ENCODE results near the gene ARHGAP18. TPM values are rescaled to one million over a fixed set of nuclear protein-coding genes. Genes with fewer than 3 reads are reported as not detected.
A peak's percentile ranks its signal among the peaks of the same experiment; 100 is the strongest.

ARHGAP18 gene
- total RNA-seq, 1 donor from 2014 or later, result 13.3 TPM

DNA sequence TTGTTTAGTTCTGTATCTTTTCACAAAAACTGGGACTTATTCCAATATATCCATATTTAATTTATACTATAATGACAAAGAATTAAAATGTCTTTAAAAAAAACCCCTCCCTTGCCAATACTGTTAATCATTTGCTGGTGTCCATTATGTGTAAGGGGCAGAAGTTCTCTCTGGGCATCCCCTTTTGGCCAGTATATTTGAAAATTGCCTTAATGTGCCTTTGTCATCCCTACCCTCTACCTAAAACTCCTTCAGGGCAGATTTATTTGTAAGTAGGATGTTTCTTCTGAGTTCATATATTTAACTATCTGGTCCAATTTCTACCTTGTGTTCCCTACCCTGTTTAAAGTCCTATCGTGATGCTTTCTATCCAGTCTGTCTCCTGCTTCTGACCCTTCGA is 62.9 kb downstream of the ARHGAP18 start:
- no peak for DNase-seq (ENCODE audit: extremely low spot score, unreplicated experiment)
- H3K9me3 Mint-ChIP-seq (ENCODE audit: unreplicated experiment), result no peaks in the 10 kb centered on the region
- TF ChIP-seq CTCF (IDR thresholded peaks at IDR 0.05), result no peak
- peaks cover 62% of the 10 kb centered on the region for H3K4me1 Mint-ChIP-seq (ENCODE audit: unreplicated experiment)
- H3K27ac Mint-ChIP-seq (ENCODE audit: unreplicated experiment), result peak overlapping the region; percentile 88
- H3K27me3 Mint-ChIP-seq (ENCODE audit: unreplicated experiment), result no peaks in the 10 kb centered on the region
- no peak overlapping the region for H3K4me3 Mint-ChIP-seq (ENCODE audit: unreplicated experiment)
- H3K36me3 Mint-ChIP-seq (ENCODE audit: unreplicated experiment), result peaks cover 1% of the 10 kb centered on the region

DNA sequence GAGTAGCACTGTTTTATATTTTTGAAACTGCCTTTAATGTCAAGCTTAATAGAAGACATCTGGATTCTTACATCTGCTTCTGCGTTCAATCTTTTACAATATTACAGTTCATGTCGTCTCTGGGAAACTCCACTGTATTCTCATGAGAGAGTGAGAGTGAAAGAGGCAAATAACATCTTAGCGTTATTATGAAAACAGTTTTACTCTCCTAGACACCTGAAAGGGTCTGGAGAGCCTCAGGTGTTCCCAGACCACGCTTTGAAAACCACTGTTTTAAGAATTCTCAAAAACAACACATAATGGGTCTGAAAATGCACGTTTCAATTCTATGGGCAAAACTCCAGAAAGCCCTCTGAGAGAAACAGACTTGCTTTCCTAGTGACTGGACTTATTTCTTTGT is 63.3 kb downstream of the ARHGAP18 start:
- no peaks in the 10 kb centered on the region for H3K27me3 Mint-ChIP-seq (ENCODE audit: unreplicated experiment)
- H3K4me1 Mint-ChIP-seq (ENCODE audit: unreplicated experiment), result peaks cover 60% of the 10 kb centered on the region
- peak overlapping the region; percentile 11 for H3K4me3 Mint-ChIP-seq (ENCODE audit: unreplicated experiment)
- TF ChIP-seq CTCF (IDR thresholded peaks at IDR 0.05), result no peak
- peak overlapping the region; percentile 88 for H3K27ac Mint-ChIP-seq (ENCODE audit: unreplicated experiment)
- H3K9me3 Mint-ChIP-seq (ENCODE audit: unreplicated experiment), result no peaks in the 10 kb centered on the region
- no peak for DNase-seq (ENCODE audit: extremely low spot score, unreplicated experiment)
- H3K36me3 Mint-ChIP-seq (ENCODE audit: unreplicated experiment), result peaks cover 1% of the 10 kb centered on the region

GRCh38 chr6:129645830-129646579 is 64.0 kb downstream of the ARHGAP18 start:
- Mint-ChIP-seq H3K9me3 (ENCODE audit: unreplicated experiment) (no peaks in the 10 kb centered on the region), H3K36me3 (ENCODE audit: unreplicated experiment) (peaks cover 1% of the 10 kb centered on the region), H3K27ac (ENCODE audit: unreplicated experiment) (peak overlapping the region; percentile 88), H3K4me1 (ENCODE audit: unreplicated experiment) (peaks cover 59% of the 10 kb centered on the region), H3K4me3 (ENCODE audit: unreplicated experiment) (no peak overlapping the region), H3K27me3 (ENCODE audit: unreplicated experiment) (no peaks in the 10 kb centered on the region)
- TF ChIP-seq CTCF (IDR thresholded peaks at IDR 0.05), result no peak
- no peak for DNase-seq (ENCODE audit: extremely low spot score, unreplicated experiment)

GRCh38 chr6:129645106-129645829 is 64.7 kb downstream of the ARHGAP18 start:
- Mint-ChIP-seq H3K4me1 (ENCODE audit: unreplicated experiment) (peaks cover 56% of the 10 kb centered on the region), H3K9me3 (ENCODE audit: unreplicated experiment) (no peaks in the 10 kb centered on the region), H3K4me3 (ENCODE audit: unreplicated experiment) (peak overlapping the region; percentile 28), H3K36me3 (ENCODE audit: unreplicated experiment) (no peaks in the 10 kb centered on the region), H3K27me3 (ENCODE audit: unreplicated experiment) (no peaks in the 10 kb centered on the region), H3K27ac (ENCODE audit: unreplicated experiment) (peak overlapping the region; percentile 88)
- no peak for DNase-seq (ENCODE audit: extremely low spot score, unreplicated experiment)
- no peak for TF ChIP-seq CTCF (IDR thresholded peaks at IDR 0.05)

DNA sequence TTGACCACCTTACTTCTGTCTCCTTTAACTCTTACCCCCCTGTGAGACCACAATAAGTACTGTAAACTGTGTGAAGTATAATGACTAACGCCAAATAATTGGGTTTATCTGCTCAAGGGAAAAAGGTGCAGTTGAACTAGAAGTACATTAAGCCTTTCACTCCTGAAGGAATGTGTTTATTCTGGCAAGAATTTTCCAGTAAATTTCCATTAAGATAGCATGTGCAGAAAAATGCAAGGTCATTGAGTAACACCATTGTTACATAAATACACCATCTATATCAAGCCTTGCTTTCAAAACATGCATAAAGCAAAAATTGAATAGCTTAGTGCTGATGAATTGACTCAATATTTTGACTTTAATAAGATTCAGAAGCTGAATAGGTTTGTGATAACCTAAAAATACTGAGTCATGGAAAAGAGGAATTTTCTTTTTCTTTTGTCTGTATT is 65.4 kb downstream of the ARHGAP18 start:
- H3K9me3 Mint-ChIP-seq (ENCODE audit: unreplicated experiment), result no peaks in the 10 kb centered on the region
- peak overlapping the region; percentile 88 for H3K27ac Mint-ChIP-seq (ENCODE audit: unreplicated experiment)
- H3K27me3 Mint-ChIP-seq (ENCODE audit: unreplicated experiment), result no peaks in the 10 kb centered on the region
- H3K4me3 Mint-ChIP-seq (ENCODE audit: unreplicated experiment), result peak overlapping the region; percentile 28
- DNase-seq (ENCODE audit: extremely low spot score, unreplicated experiment), result no peak
- H3K4me1 Mint-ChIP-seq (ENCODE audit: unreplicated experiment), result peaks cover 56% of the 10 kb centered on the region
- H3K36me3 Mint-ChIP-seq (ENCODE audit: unreplicated experiment), result no peaks in the 10 kb centered on the region
- TF ChIP-seq CTCF (IDR thresholded peaks at IDR 0.05), result no peak
